Caco-2 (cell line): ENCODE measurements around the gene MYL12B. TPM values are rescaled to one million over a fixed set of nuclear protein-coding genes. Genes with fewer than 3 reads are reported as not detected.
A peak's percentile ranks its signal among the peaks of the same experiment; 100 is the strongest.

Source experiments
- BruUV-seq: library from RNA; stranded (reverse); fragments of 400-500 nt; replicated peaks from 2 replicates; lab custom pipeline; 2021; lab: Mats Ljungman, UMichigan
- CTCF ChIA-PET: fragments of 300-600 bp; sonication (Branson Sonifier 250); formaldehyde crosslinking; loops from one replicate; lab custom pipeline; 2022; ENCODE audit warnings: antibody characterized with exemption; lab: Charles Lee
- POLR2A ChIA-PET: fragments of 300-600 bp; sonication (Branson Sonifier 250); formaldehyde crosslinking; loops from one replicate; lab custom pipeline; 2022; ENCODE audit warnings: antibody characterized with exemption; lab: Charles Lee
- DNase-seq, 2 experiments: peaks; one replicate each; pipeline versions ENCODE4 v3.0.0 to v3.0.0-alpha.2; 2020 to 2022
- H3K27me3 ChIP-seq: replicated peaks from 2 replicates; pipeline ENCODE4 v1.6.0; 2011; ENCODE audit warnings: low read length; ENCODE audit not compliant: control insufficient read depth, insufficient read depth
- H3K36me3 ChIP-seq: 2 replicates; pipeline ENCODE4 v1.5.1; 2011; ENCODE audit warnings: low read length; ENCODE audit not compliant: control insufficient read depth, insufficient read depth
- H3K4me1 ChIP-seq: fragments of 250-450 bp; sonication (Bioruptor Pico); 2 replicates; pipeline ENCODE4 v1.5.1; 2020; ENCODE audit warnings: mild to moderate bottlenecking
- H3K4me3 ChIP-seq: 2 replicates; pipeline ENCODE4 v1.5.1; 2011; ENCODE audit warnings: low read depth, mild to moderate bottlenecking, control low read depth, low read length
- H3K9me3 ChIP-seq: fragments of 250-450 bp; sonication (Bioruptor Pico); 2 replicates; pipeline ENCODE4 v1.5.1; 2020; ENCODE audit warnings: mild to moderate bottlenecking, moderate library complexity
- H3K27ac Mint-ChIP-seq: one replicate; pipeline ENCODE4 v1.8.0; 2022; ENCODE audit warnings: mixed read lengths; ENCODE audit not compliant: unreplicated experiment
- H3K27me3 Mint-ChIP-seq: one replicate; pipeline ENCODE4 v1.8.0; 2022; ENCODE audit warnings: mixed read lengths; ENCODE audit not compliant: insufficient read depth, unreplicated experiment
- H3K36me3 Mint-ChIP-seq: one replicate; pipeline ENCODE4 v1.8.0; 2022; ENCODE audit warnings: mild to moderate bottlenecking, mixed read lengths; ENCODE audit not compliant: insufficient read depth, unreplicated experiment
- H3K4me1 Mint-ChIP-seq: one replicate; pipeline ENCODE4 v1.8.0; 2022; ENCODE audit warnings: low read depth, mixed read lengths; ENCODE audit not compliant: unreplicated experiment
- H3K4me3 Mint-ChIP-seq: one replicate; pipeline ENCODE4 v1.8.0; 2022; ENCODE audit warnings: mild to moderate bottlenecking, moderate library complexity, mixed read lengths; ENCODE audit not compliant: unreplicated experiment
- H3K9me3 Mint-ChIP-seq: one replicate; pipeline ENCODE4 v1.8.0; 2022; ENCODE audit warnings: mixed read lengths; ENCODE audit not compliant: unreplicated experiment
- CTCF ChIP-seq, 2 experiments: fragments of 200-600 bp in 1 of 2; IDR thresholded peaks; 1 replicate in 1 of 2; 2 replicates in 1 of 2; pipeline versions ENCODE4 v1.5.1 to v1.8.0; 2011 to 2022; ENCODE audit warnings: antibody characterized with exemption in 1 of 2, control low read depth in 1 of 2, inconsistent platforms in 1 of 2, low read depth in 1 of 2, low read length in 1 of 2, mild to moderate bottlenecking in 1 of 2, moderate library complexity in 1 of 2; ENCODE audit not compliant: insufficient read depth in 1 of 2, severe bottlenecking in 1 of 2, unreplicated experiment in 1 of 2
- intact Hi-C: fragments of 100-400 bp; cut with micrococcal nuclease; formaldehyde crosslinking; loops from one replicate; pipeline ENCODE4 v1.10.0; 2022; ENCODE audit not compliant: unreplicated experiment
- total RNA-seq: library from RNA; stranded (reverse); gene quantifications from 2 replicates; pipeline ENCODE4 v1.2.3, GENCODE V29; 2022

MYL12B gene
- total RNA-seq, 1 experiment from 2014 or later, result 467 TPM

- H3K4me3 ChIP-seq, result no peak overlapping the region
- Mint-ChIP-seq H3K4me3 (no peak overlapping the region), H3K4me1 (peaks cover 41% of the 10 kb centered on the region), H3K9me3 (no peaks in the 10 kb centered on the region), H3K36me3 (peaks cover 87% of the 10 kb centered on the region), H3K27ac (peak overlapping the region; percentile 50), H3K27me3 (no peaks in the 10 kb centered on the region)
- BruUV-seq, result no TSS peak
- peaks cover 2% of the 10 kb centered on the region for H3K36me3 ChIP-seq
- no peaks in the 10 kb centered on the region for H3K27me3 ChIP-seq
- intact Hi-C loops, result loop anchor here (2.0 kb wide), 1 partner anchor 345 kb away; no protein-coding TSS in a partner anchor
- TF ChIP-seq CTCF (IDR thresholded peaks at IDR 0.05; ENCODE audit: insufficient read depth in 1 of 2, low read depth in 1 of 2, low read length in 1 of 2, severe bottlenecking in 1 of 2, unreplicated experiment in 1 of 2), result no peak
- H3K4me1 ChIP-seq, result peaks cover 66% of the 10 kb centered on the region
- no peak for DNase-seq
- H3K9me3 ChIP-seq, result no peaks in the 10 kb centered on the region
- ChIA-PET CTCF (no interaction called here), POLR2A (interaction anchor here (2.9 kb wide), 1 partner anchor 10 kb away, joined by 16 read pairs; the partner anchor contains the start of gene MYL12A)
These were observed 4.3 kb upstream of the MYL12B start for GRCh38 chr18:3257627-3258120.

GRCh38 chr18:3260995-3261372 is 949 bp upstream of the MYL12B start:
- no peaks in the 10 kb centered on the region for H3K27me3 ChIP-seq
- ChIA-PET CTCF (no interaction called here), POLR2A (interaction anchor here (0.7 to 1.3 kb wide), 3 partner anchors 14 to 190 kb away, joined by 3 to 4 read pairs (median 3); no protein-coding TSS in a partner anchor)
- intact Hi-C loops, result loop anchor here (1.0 kb wide), 1 partner anchor 14 kb away; the partner anchor contains the start of gene MYL12A
- no peaks in the 10 kb centered on the region for H3K9me3 ChIP-seq
- DNase-seq, result no peak
- peaks cover 38% of the 10 kb centered on the region for H3K4me1 Mint-ChIP-seq
- peak overlapping the region; percentile 84 for H3K4me3 Mint-ChIP-seq
- TSS peak; percentile 85 for BruUV-seq
- peaks cover 65% of the 10 kb centered on the region for H3K36me3 Mint-ChIP-seq
- H3K4me1 ChIP-seq, result peaks cover 58% of the 10 kb centered on the region
- no peak for TF ChIP-seq CTCF (IDR thresholded peaks at IDR 0.05; ENCODE audit: insufficient read depth in 1 of 2, low read depth in 1 of 2, low read length in 1 of 2, severe bottlenecking in 1 of 2, unreplicated experiment in 1 of 2)
- H3K9me3 Mint-ChIP-seq, result no peaks in the 10 kb centered on the region
- no peaks in the 10 kb centered on the region for H3K27me3 Mint-ChIP-seq
- peak overlapping the region; percentile 99 for H3K27ac Mint-ChIP-seq
- H3K36me3 ChIP-seq, result peaks cover 4% of the 10 kb centered on the region
- H3K4me3 ChIP-seq, result peak overlapping the region; percentile 97

- BruUV-seq, result no TSS peak
- Mint-ChIP-seq H3K36me3 (peaks cover 57% of the 10 kb centered on the region), H3K9me3 (no peaks in the 10 kb centered on the region), H3K4me1 (peaks cover 32% of the 10 kb centered on the region), H3K27me3 (no peaks in the 10 kb centered on the region), H3K27ac (peak overlapping the region; percentile 99), H3K4me3 (peak overlapping the region; percentile 84)
- Histone ChIP-seq H3K27me3 (no peaks in the 10 kb centered on the region), H3K4me1 (peaks cover 56% of the 10 kb centered on the region), H3K4me3 (peak overlapping the region; percentile 97), H3K36me3 (peaks cover 4% of the 10 kb centered on the region), H3K9me3 (no peaks in the 10 kb centered on the region)
- no peak for TF ChIP-seq CTCF (IDR thresholded peaks at IDR 0.05; ENCODE audit: insufficient read depth in 1 of 2, low read depth in 1 of 2, low read length in 1 of 2, severe bottlenecking in 1 of 2, unreplicated experiment in 1 of 2)
- ChIA-PET POLR2A (interaction anchor here (0.5 to 3.2 kb wide), 4 partner anchors 15 to 191 kb away, joined by 3 to 14 read pairs (median 8); partner anchors contain the start of gene MYL12A), CTCF (no interaction called here)
- DNase-seq, result peak in 1 of 2 experiments; percentile 37
- intact Hi-C loops, result loop anchor here (1.0 kb wide), 1 partner anchor 341 kb away; no protein-coding TSS in a partner anchor
These were observed 550 bp downstream of the MYL12B start for GRCh38 chr18:3262234-3263131.
